CD4-positive, alpha-beta T cell treated with Interleukin-17A for 4 hours (primary cell): Measurements from ENCODE around the gene ASB9.
"Not testable (repeated sequence)": the region's sequence is repeated elsewhere in the genome, so short reads cannot be mapped to it uniquely, and the experiment has no call there.

Source experiments
- DNase-seq: peaks from one replicate; pipeline ENCODE4 v3.0.0-alpha.2; 2020; ENCODE audit warnings: mixed read lengths

Gene ASB9

GRCh38 chrX:15240414-15240813, 29.5 kb downstream of the ASB9 start:
- DNase-seq, result no peak

DNA sequence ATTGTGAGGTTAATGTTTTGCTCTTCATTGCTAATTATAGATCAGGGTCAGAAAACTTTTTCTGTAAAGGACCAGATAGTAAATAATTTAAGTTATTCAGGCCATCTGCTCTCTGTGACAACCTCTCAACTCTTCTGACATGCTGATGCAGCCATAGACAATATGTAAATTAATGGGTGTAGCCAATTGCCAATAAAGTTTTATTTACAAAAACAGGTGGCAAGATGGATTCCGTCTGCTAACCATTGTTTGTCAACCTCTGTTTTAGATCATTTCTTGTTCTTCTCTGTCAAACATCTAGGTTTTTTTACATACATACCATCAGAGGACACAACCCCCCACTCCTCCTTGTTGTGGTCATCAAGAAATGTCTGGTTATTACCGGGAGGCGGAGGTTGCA, 33.7 kb downstream of the ASB9 start:
- DNase-seq, result no peak

DNA sequence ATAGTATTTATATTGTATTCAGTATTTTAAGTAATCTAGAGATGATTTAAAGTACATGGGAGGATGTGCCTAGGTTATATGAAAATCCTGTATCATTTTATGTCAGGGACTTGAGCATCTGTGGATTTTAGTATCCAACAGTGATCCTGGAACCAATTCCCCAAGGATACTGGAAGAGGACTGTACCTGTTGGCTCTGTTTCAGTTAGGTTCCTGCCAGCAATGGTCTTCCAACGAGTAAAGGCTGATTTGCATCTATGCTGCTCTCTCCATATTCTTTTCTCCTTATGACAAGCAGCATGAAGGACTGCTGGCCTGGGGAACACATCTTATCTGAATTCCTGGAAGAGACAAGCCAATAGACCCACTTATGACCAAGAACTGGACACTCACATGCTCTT, 34.9 kb downstream of the ASB9 start:
- no peak for DNase-seq

GRCh38 chrX:15233416-15234015, 36.4 kb downstream of the ASB9 start:
- DNase-seq, result no peak

- DNase-seq, result no peak
Observed at GRCh38 chrX:15224747-15225146, 45.1 kb downstream of the ASB9 start.

DNA sequence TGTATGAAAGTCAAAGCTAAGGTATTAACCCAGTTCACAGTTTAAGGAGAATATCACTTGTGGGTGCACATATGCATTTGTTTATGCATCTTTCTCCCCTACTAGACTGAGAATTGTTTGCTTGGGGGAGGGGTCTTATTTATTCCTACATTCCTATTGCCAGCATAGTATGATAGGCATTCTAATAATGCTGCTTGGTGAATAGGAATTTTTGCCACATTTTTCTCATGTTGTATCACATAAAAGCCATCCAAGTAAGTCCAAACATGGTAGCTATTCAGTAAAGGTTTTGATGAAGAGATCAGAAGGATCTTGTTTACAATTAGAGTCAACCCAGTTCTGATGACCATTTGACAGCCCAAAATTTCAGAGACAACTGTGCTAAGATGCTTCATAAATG, 48.6 kb downstream of the ASB9 start:
- DNase-seq, result no peak

- DNase-seq, result no peak
Observed at GRCh38 chrX:15217161-15217560, 52.7 kb downstream of the ASB9 start.

DNA sequence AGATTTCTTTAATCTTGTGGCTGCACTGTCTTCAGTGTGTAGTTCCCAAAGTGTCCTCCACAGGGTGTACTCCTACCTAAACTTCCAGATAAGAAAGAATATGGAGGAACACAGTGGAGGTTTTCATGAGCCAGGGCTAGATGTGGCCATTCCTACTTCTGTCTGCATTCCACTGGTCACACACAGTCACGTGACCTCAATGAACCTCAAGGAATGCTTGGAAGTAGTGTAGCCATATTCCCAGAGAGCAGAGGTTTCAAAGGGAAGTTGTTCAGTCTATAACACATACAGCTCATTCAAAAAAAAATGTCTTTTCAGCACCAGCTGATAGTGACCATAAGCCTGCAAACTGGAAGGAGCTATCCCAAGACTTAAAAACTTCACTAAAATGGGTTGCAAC, 53.6 kb downstream of the ASB9 start:
- no peak for DNase-seq

DNA sequence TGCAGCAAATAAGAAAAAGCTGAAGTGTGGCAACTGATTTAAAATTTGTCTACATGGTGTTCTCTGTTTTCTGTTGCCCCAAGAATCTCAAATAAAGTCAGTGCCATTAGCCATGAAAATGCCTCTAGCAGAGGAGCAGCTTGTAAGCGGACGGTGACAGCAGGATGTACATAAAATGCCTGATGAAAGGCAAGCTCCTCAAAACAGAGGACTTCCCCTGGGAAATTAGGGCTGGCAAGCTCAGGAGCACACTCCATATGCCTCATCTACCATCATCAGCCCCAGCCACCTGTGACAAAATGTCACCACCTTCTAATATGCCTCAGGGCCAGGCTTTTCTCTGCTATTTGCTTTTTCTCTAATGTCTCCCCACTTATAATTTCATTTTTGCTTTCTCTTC, 54.5 kb downstream of the ASB9 start:
- DNase-seq, result no peak

- no peak for DNase-seq
Observed at GRCh38 chrX:15214588-15214987, 55.3 kb downstream of the ASB9 start.

GRCh38 chrX:15209096-15209495, 60.8 kb downstream of the ASB9 start:
- no peak for DNase-seq

- no peak for DNase-seq
Observed at GRCh38 chrX:15207994-15208393, 61.9 kb downstream of the ASB9 start.

GRCh38 chrX:15207384-15207783, 62.5 kb downstream of the ASB9 start:
- DNase-seq, result no peak

GRCh38 chrX:15206306-15206705, 63.6 kb downstream of the ASB9 start:
- DNase-seq, result peak; percentile 25

- DNase-seq, result no peak
Observed at GRCh38 chrX:15204130-15204751, 65.6 kb downstream of the ASB9 start.

- no peak for DNase-seq
Observed at GRCh38 chrX:15203694-15204093, 66.2 kb downstream of the ASB9 start.

GRCh38 chrX:15202454-15203177, 67.3 kb downstream of the ASB9 start:
- no peak for DNase-seq

DNA sequence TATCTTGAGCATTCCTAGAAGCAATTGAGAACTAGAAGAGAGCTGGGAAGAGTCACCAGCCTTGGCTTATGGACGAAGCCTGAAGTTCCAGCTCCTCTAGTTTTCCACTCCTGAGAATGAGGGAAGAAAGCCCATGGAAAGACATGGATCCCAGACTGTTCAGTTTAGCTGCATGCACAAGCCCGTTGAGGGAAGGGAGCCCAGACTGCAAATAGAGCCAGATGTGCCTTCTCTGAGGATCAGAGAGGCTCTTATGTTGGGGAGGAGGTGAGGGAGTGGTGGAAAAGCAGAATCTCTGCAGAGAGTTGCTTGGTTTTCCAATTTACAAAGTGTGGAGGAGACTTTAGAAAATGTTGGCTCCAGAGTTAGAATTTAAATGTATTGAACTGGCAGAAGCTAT, 69.0 kb downstream of the ASB9 start:
- DNase-seq, result no peak

GRCh38 chrX:15198608-15199202, 71.2 kb downstream of the ASB9 start:
- not testable (repeated sequence) for DNase-seq

- DNase-seq, result no peak
Observed at GRCh38 chrX:15194146-15194545, 75.7 kb downstream of the ASB9 start.
